Endothelial cell of umbilical vein (primary cell): ENCODE data around the gene RGS7. TPM values are rescaled to one million over a fixed set of nuclear protein-coding genes. Genes with fewer than 3 reads are reported as not detected.

Source experiments
- BruUV-seq: library from RNA; stranded (reverse); fragments of 400-500 nt; replicated peaks from 2 replicates; lab custom pipeline; 2021; lab: Mats Ljungman, UMichigan
- CTCF ChIA-PET: fragments of 300-600, 350-600 bp; sonication (Branson Sonifier 250); formaldehyde crosslinking; loops from one replicate; lab custom pipeline; 2021; ENCODE audit warnings: antibody characterized with exemption, inconsistent platforms; lab: Charles Lee
- POLR2A ChIA-PET: fragments of 300-600, 350-600 bp; sonication (Branson Sonifier 250); formaldehyde crosslinking; loops from one replicate; lab custom pipeline; 2021; ENCODE audit warnings: antibody characterized with exemption, inconsistent platforms; lab: Charles Lee
- DNase-seq: peaks from one replicate; pipeline ENCODE4 v3.0.0-alpha.2; 2011; ENCODE audit warnings: low read depth, low spot score
- FAIRE-seq: peaks from 2 replicates; lab custom pipeline; 2011; peaks lifted over from hg19 to GRCh38; lab: Jason Lieb, UNC
- H2AFZ ChIP-seq: 2 replicates; pipeline ENCODE4 v1.6.0; 2012; ENCODE audit warnings: low read depth, low read length, control low read depth, inconsistent platforms
- H3K27ac ChIP-seq: 2 replicates; pipeline ENCODE4 v1.5.1; 2011; ENCODE audit warnings: low read depth, mild to moderate bottlenecking, control low read depth, low read length, moderate library complexity; ENCODE audit not compliant: insufficient read depth
- H3K27me3 ChIP-seq, 2 experiments: 2 replicates each; pipeline versions ENCODE4 v1.6.0 to v1.6.1; 2011; ENCODE audit warnings: low read length in 2 of 2, mixed read lengths in 1 of 2; ENCODE audit not compliant: control insufficient read depth in 2 of 2, insufficient read depth in 2 of 2
- H3K36me3 ChIP-seq, 2 experiments: 2 replicates in 1 of 2; 3 replicates in 1 of 2; pipeline ENCODE4 v1.5.1; 2011; ENCODE audit warnings: low read length in 2 of 2, mild to moderate bottlenecking in 1 of 2, moderate library complexity in 1 of 2; ENCODE audit not compliant: control insufficient read depth in 2 of 2, insufficient read depth in 2 of 2; ENCODE audit errors: extremely low read depth in 1 of 2
- H3K4me1 ChIP-seq: 3 replicates; pipeline ENCODE4 v1.5.1; 2011; ENCODE audit warnings: mild to moderate bottlenecking, low read length; ENCODE audit not compliant: control insufficient read depth, insufficient read depth; ENCODE audit errors: extremely low read depth
- H3K4me2 ChIP-seq: 2 replicates; pipeline ENCODE4 v1.6.1; 2011; ENCODE audit warnings: low read length, control low read depth, mixed read lengths; ENCODE audit not compliant: insufficient read depth
- H3K4me3 ChIP-seq, 3 experiments: fragments of 200-600 bp in 1 of 3; sonication (generic), shearing (Covaris generic) in 1 of 3; replicated peaks in 1 of 3; 2 replicates each; pipeline ENCODE4 v1.5.1; 2011 to 2016; ENCODE audit warnings: control low read depth in 3 of 3, low read length in 3 of 3, mild to moderate bottlenecking in 2 of 3, inconsistent platforms in 1 of 3, low read depth in 1 of 3, moderate library complexity in 1 of 3; ENCODE audit not compliant: insufficient read depth in 1 of 3
- H3K79me2 ChIP-seq: 2 replicates; pipeline ENCODE4 v1.6.0; 2012; ENCODE audit warnings: low read length, inconsistent platforms; ENCODE audit not compliant: control insufficient read depth, insufficient read depth
- H3K9ac ChIP-seq: replicated peaks from 2 replicates; pipeline ENCODE3; 2011; ENCODE audit warnings: low read length, control low read depth; ENCODE audit not compliant: insufficient read depth; ENCODE audit errors: extremely low read depth
- H3K9me1 ChIP-seq: replicated peaks from 3 replicates; pipeline ENCODE4 v1.6.0; 2011; ENCODE audit warnings: mild to moderate bottlenecking, low read length; ENCODE audit not compliant: control insufficient read depth, insufficient read depth; ENCODE audit errors: extremely low read depth
- H3K9me3 ChIP-seq: replicated peaks from 2 replicates; pipeline ENCODE4 v1.5.1; 2012; ENCODE audit warnings: low read length, inconsistent platforms; ENCODE audit not compliant: control insufficient read depth, insufficient read depth
- H4K20me1 ChIP-seq: replicated peaks from 2 replicates; pipeline ENCODE3; 2011; ENCODE audit warnings: mild to moderate bottlenecking, low read length; ENCODE audit not compliant: control insufficient read depth, insufficient read depth; ENCODE audit errors: extremely low read depth
- CTCF ChIP-seq, 2 donors: IDR thresholded peaks; 1 replicate in 1 of 2; 2 replicates in 1 of 2; pipeline ENCODE4 v1.5.1; 2011; ENCODE audit warnings: low read length in 2 of 2, mild to moderate bottlenecking in 2 of 2, moderate library complexity in 2 of 2, control low read depth in 1 of 2, inconsistent platforms in 1 of 2, low read depth in 1 of 2; ENCODE audit not compliant: insufficient read depth in 1 of 2; ENCODE audit errors: extremely low read depth in 1 of 2
- EZH2 ChIP-seq: IDR thresholded peaks from 2 replicates; pipeline ENCODE4 v1.6.1; 2012; ENCODE audit warnings: borderline replicate concordance, low read depth, mild to moderate bottlenecking, moderate library complexity, low read length, inconsistent platforms; ENCODE audit not compliant: severe bottlenecking
- FOS ChIP-seq: IDR thresholded peaks from 2 replicates; pipeline ENCODE4 v1.6.1; 2011; ENCODE audit warnings: mild to moderate bottlenecking, low read length, moderate library complexity, borderline replicate concordance; ENCODE audit not compliant: insufficient read depth
- GATA2 ChIP-seq: IDR thresholded peaks from 2 replicates; pipeline ENCODE4 v1.7.0; 2011; ENCODE audit warnings: low read depth, mild to moderate bottlenecking, moderate library complexity, mixed read lengths, low read length; ENCODE audit not compliant: insufficient read length, insufficient read depth
- JUN ChIP-seq: IDR thresholded peaks from 2 replicates; pipeline ENCODE4 v1.6.1; 2011; ENCODE audit warnings: borderline replicate concordance, low read depth; ENCODE audit not compliant: insufficient read length, insufficient read depth
- MAX ChIP-seq: IDR thresholded peaks from 2 replicates; pipeline ENCODE4 v1.6.1; 2011; ENCODE audit not compliant: insufficient read depth, insufficient read length
- MYC ChIP-seq: IDR thresholded peaks from one replicate; pipeline ENCODE4 v1.6.1; 2011; ENCODE audit warnings: mild to moderate bottlenecking, low read depth, low read length
- POLR2A ChIP-seq: IDR thresholded peaks from 2 replicates; pipeline ENCODE4 v1.6.1; 2012; ENCODE audit warnings: low read depth, mild to moderate bottlenecking, control low read depth, low read length
- POLR2AphosphoS5 ChIP-seq: IDR thresholded peaks from 2 replicates; pipeline ENCODE4 v1.6.1; 2012; ENCODE audit warnings: low read depth, mild to moderate bottlenecking, control low read depth, low read length, moderate library complexity; ENCODE audit not compliant: insufficient read depth
- dilution Hi-C: fragments of 300-500 bp; cut with MboI; formaldehyde crosslinking; loops from one replicate; pipeline ENCODE4 v1.15.0; 2019; ENCODE audit warnings: low sequenced_read_pairs; ENCODE audit not compliant: extremely low pct_ligation_motif_present
- intact Hi-C: fragments of 100-400 bp; cut with micrococcal nuclease; formaldehyde crosslinking; loops from one replicate; pipeline ENCODE4 v1.10.0; 2022
- polyA plus RNA-seq, 4 experiments: library from polyadenylated mRNA; depleted of rRNA in 3 of 4; stranded (reverse) in 3 of 4; unstranded in 1 of 4; fragments of >200 nt; gene quantifications; 2 replicates each; pipeline versions ENCODE4 v1.2.1 to v1.2.3, GENCODE V29; 2011 to 2012; ENCODE audit warnings: missing spikeins in 1 of 4
- total RNA-seq: library from RNA; stranded (reverse); gene quantifications from 2 replicates; pipeline ENCODE4 v1.2.3, GENCODE V29; 2021

The RGS7 gene
- total and polyA plus RNA-seq, 2 donors (not counting 3 experiments of a cell fraction or from before 2014, with no cell fraction given) = 0.43 to 0.44 TPM

GRCh38 chr1:241145881-241146280 lies 211.1 kb downstream of the RGS7 start:
- Histone ChIP-seq H4K20me1 (no peaks in the 10 kb centered on the region), H3K9ac (no peak overlapping the region), H3K4me3 (no peak overlapping the region), H3K9me3 (no peaks in the 10 kb centered on the region), H3K36me3 (no peaks in the 10 kb centered on the region), H3K27ac (no peak overlapping the region), H3K9me1 (no peaks in the 10 kb centered on the region), H3K27me3 (no peaks in the 10 kb centered on the region), H3K79me2 (no peaks in the 10 kb centered on the region), H3K4me2 (no peak overlapping the region), H3K4me1 (no peaks in the 10 kb centered on the region), H2AFZ (no peak overlapping the region)
- intact Hi-C loops = no loop called here
- CTCF ChIA-PET = no interaction called here
- dilution Hi-C loops = no loop called here
- FAIRE-seq (no peak), DNase-seq (no peak)
- BruUV-seq = no TSS peak
- TF ChIP-seq CTCF (IDR thresholded peaks at IDR 0.05; ENCODE audit: extremely low read depth in 1 of 2, insufficient read depth in 1 of 2, low read depth in 1 of 2, low read length in 2 of 2) (no peak), GATA2 (no peak), FOS (no peak)
- POLR2A ChIA-PET = no interaction called here

GRCh38 chr1:241143765-241144442 lies 213.1 kb downstream of the RGS7 start:
- no peaks in the 10 kb centered on the region for H3K9me1 ChIP-seq
- H3K9ac ChIP-seq = no peak overlapping the region
- H3K4me3 ChIP-seq = no peak overlapping the region
- dilution Hi-C loops (no loop called here), intact Hi-C loops (no loop called here)
- no peaks in the 10 kb centered on the region for H4K20me1 ChIP-seq
- H3K4me2 ChIP-seq = no peak overlapping the region
- DNase-seq (no peak), FAIRE-seq (no peak)
- POLR2A ChIA-PET = no interaction called here
- H3K79me2 ChIP-seq = no peaks in the 10 kb centered on the region
- no TSS peak for BruUV-seq
- H3K9me3 ChIP-seq = no peaks in the 10 kb centered on the region
- CTCF ChIA-PET = no interaction called here
- H3K4me1 ChIP-seq = no peaks in the 10 kb centered on the region
- no peak overlapping the region for H2AFZ ChIP-seq
- H3K36me3 ChIP-seq = no peaks in the 10 kb centered on the region
- H3K27me3 ChIP-seq = no peaks in the 10 kb centered on the region
- TF ChIP-seq POLR2AphosphoS5 (no peak), MYC (no peak), FOS (no peak), CTCF (IDR thresholded peaks at IDR 0.05; ENCODE audit: extremely low read depth in 1 of 2, insufficient read depth in 1 of 2, low read depth in 1 of 2, low read length in 2 of 2) (no peak), MAX (no peak), GATA2 (no peak), JUN (no peak), POLR2A (no peak), EZH2 (no peak)
- H3K27ac ChIP-seq = no peak overlapping the region
